B cell (primary cell): ENCODE data around the gene CNST. TPM values are rescaled to one million over a fixed set of nuclear protein-coding genes. Genes with fewer than 3 reads are reported as not detected.
"Not testable (repeated sequence)": the region's sequence is repeated elsewhere in the genome, so short reads cannot be mapped to it uniquely, and the experiment has no call there.

Source experiments
- ATAC-seq: fragments of 200-7000 bp; cut with Tn5 transposase; one replicate; pipeline ENCODE4 v1.10.0; 2021; ENCODE audit warnings: low read depth, mild to moderate bottlenecking, moderate number of reproducible peaks, moderate library complexity
- CTCF ChIA-PET: fragments of 350-600 bp; sonication (Branson Sonifier 250); formaldehyde crosslinking; loops from one replicate; lab custom pipeline; 2021; ENCODE audit warnings: antibody characterized with exemption, inconsistent platforms; lab: Charles Lee
- POLR2A ChIA-PET: fragments of 350-600 bp; sonication (Branson Sonifier 250); formaldehyde crosslinking; loops from one replicate; lab custom pipeline; 2021; ENCODE audit warnings: antibody characterized with exemption; lab: Charles Lee
- DNase-seq: peaks from one replicate; pipeline ENCODE4 v3.0.0; 2013
- H2AFZ ChIP-seq: 2 replicates; pipeline ENCODE4 v1.6.1; 2012; ENCODE audit warnings: mild to moderate bottlenecking, low read depth, low read length; ENCODE audit not compliant: insufficient read depth, poor library complexity, severe bottlenecking
- H3K27ac ChIP-seq, 2 donors: 1 replicate in 1 of 2; 2 replicates in 1 of 2; pipeline ENCODE4 v1.5.1; 2012 to 2013; ENCODE audit warnings: low read length in 2 of 2, mild to moderate bottlenecking in 2 of 2, moderate library complexity in 1 of 2
- H3K27me3 ChIP-seq, 4 experiments: fragments of 200-600 bp in 1 of 4; sonication (generic) in 1 of 4; replicated peaks in 1 of 4; 1 replicate in 2 of 4; 2 replicates in 2 of 4; pipeline versions ENCODE4 v1.6.1 to v1.7.0; 2013 to 2016; ENCODE audit warnings: low read length in 3 of 4, mild to moderate bottlenecking in 2 of 4, mixed read lengths in 1 of 4, moderate library complexity in 1 of 4; ENCODE audit not compliant: insufficient read depth in 4 of 4, control insufficient read depth in 3 of 4; ENCODE audit errors: control extremely low read depth in 1 of 4
- H3K36me3 ChIP-seq, 2 experiments: replicated peaks in 1 of 2; 1 replicate in 1 of 2; 2 replicates in 1 of 2; pipeline versions ENCODE4 v1.6.1 to v1.7.1; 2013; ENCODE audit warnings: low read length in 1 of 2; ENCODE audit not compliant: insufficient read depth in 2 of 2, control insufficient read depth in 1 of 2; ENCODE audit errors: control extremely low read depth in 1 of 2, extremely low read depth in 1 of 2
- H3K4me1 ChIP-seq, 2 donors: fragments of 200-600 bp in 1 of 2; sonication (generic) in 1 of 2; 1 replicate in 1 of 2; 2 replicates in 1 of 2; pipeline versions ENCODE4 v1.5.1 to v1.6.1; 2013 to 2017; ENCODE audit warnings: low read length in 2 of 2; ENCODE audit not compliant: control insufficient read depth in 2 of 2, insufficient read depth in 2 of 2
- H3K4me2 ChIP-seq: replicated peaks from 2 replicates; pipeline ENCODE3; 2012; ENCODE audit warnings: mild to moderate bottlenecking, low read depth, low read length; ENCODE audit not compliant: poor library complexity, severe bottlenecking
- H3K4me3 ChIP-seq, 5 experiments: fragments of 200-600 bp in 1 of 5; sonication (generic) in 1 of 5; 1 replicate in 3 of 5; 2 replicates in 2 of 5; pipeline versions ENCODE4 v1.5.1 to v1.7.0; 2011 to 2016; ENCODE audit warnings: low read length in 4 of 5, mild to moderate bottlenecking in 4 of 5, low read depth in 2 of 5, control low read depth in 1 of 5, moderate library complexity in 1 of 5; ENCODE audit not compliant: insufficient read depth in 1 of 5; ENCODE audit errors: control extremely low read depth in 1 of 5, extremely low read depth in 1 of 5
- H3K79me2 ChIP-seq: fragments of 200-600 bp; sonication (generic); one replicate; pipeline ENCODE4 v1.6.0; 2016; ENCODE audit warnings: low read length; ENCODE audit not compliant: control insufficient read depth, insufficient read depth
- H3K9ac ChIP-seq: fragments of 200-600 bp; sonication (generic); 2 replicates; pipeline ENCODE4 v1.6.1; 2017; ENCODE audit warnings: mild to moderate bottlenecking, low read length, moderate library complexity
- H3K9me3 ChIP-seq, 3 donors: one replicate each; pipeline versions ENCODE4 v1.6.1 to v1.7.1; 2013; ENCODE audit warnings: low read length in 2 of 3; ENCODE audit not compliant: control insufficient read depth in 2 of 3, insufficient read depth in 1 of 3; ENCODE audit errors: control extremely low read depth in 1 of 3
- H4K20me1 ChIP-seq: 2 replicates; pipeline ENCODE4 v1.6.0; 2012; ENCODE audit warnings: mild to moderate bottlenecking, low read length; ENCODE audit not compliant: insufficient read depth, control insufficient read depth, poor library complexity, severe bottlenecking
- H3K27ac Mint-ChIP-seq: one replicate; pipeline ENCODE4 v1.8.0; 2021; ENCODE audit warnings: mixed read lengths
- H3K27me3 Mint-ChIP-seq: one replicate; pipeline ENCODE4 v1.8.0; 2021; ENCODE audit warnings: mixed read lengths
- H3K4me1 Mint-ChIP-seq: one replicate; pipeline ENCODE4 v1.8.0; 2021; ENCODE audit warnings: mixed read lengths
- H3K4me3 Mint-ChIP-seq: one replicate; pipeline ENCODE4 v1.8.0; 2021; ENCODE audit warnings: mixed read lengths
- H3K9me3 Mint-ChIP-seq: one replicate; pipeline ENCODE4 v1.8.0; 2022; ENCODE audit warnings: mixed read lengths; ENCODE audit not compliant: insufficient read depth
- CTCF ChIP-seq: fragments of 200-600 bp; IDR thresholded peaks from one replicate; pipeline ENCODE4 v1.8.0; 2022; ENCODE audit warnings: antibody characterized with exemption, mild to moderate bottlenecking
- EZH2 ChIP-seq: IDR thresholded peaks from 2 replicates; pipeline ENCODE4 v1.6.1; 2012; ENCODE audit warnings: borderline replicate concordance, low read depth, mild to moderate bottlenecking, moderate library complexity, low read length; ENCODE audit not compliant: insufficient read depth, poor library complexity, severe bottlenecking
- WGBS: methylation state at CpG from one replicate; pipeline ENCODE4 v1.1.5; 2013; ENCODE audit warnings: missing lambda C conversion rate; ENCODE audit not compliant: insufficient coverage; 5-methylcytosine and 5-hydroxymethylcytosine counted together
- intact Hi-C: fragments of 100-400 bp; cut with micrococcal nuclease; formaldehyde crosslinking; loops from one replicate; pipeline ENCODE4 v1.10.0; 2022
- polyA plus RNA-seq: library from polyadenylated mRNA; depleted of rRNA; stranded (reverse); fragments of >200 nt; gene quantifications from 2 replicates; pipeline ENCODE4 v1.2.3, GENCODE V29; 2012
- total RNA-seq, 2 donors: library from RNA; stranded (reverse); fragments of 120-200 nt in 1 of 2; gene quantifications; 1 replicate in 1 of 2; 2 replicates in 1 of 2; pipeline versions ENCODE4 v1.2.3 to v1.2.4, GENCODE V29; 2013 to 2022

Gene CNST
- total and polyA plus RNA-seq, 2 donors (not counting 1 experiment from before 2014, with no cell fraction given) = 26.9 to 54.0 TPM

- Histone ChIP-seq H3K9ac (no peak overlapping the region), H3K27me3 (no peaks in the 10 kb centered on the region), H2AFZ (no peak overlapping the region), H3K4me2 (no peak overlapping the region), H3K9me3 (peaks cover 0 to 3% (median 0%) of the 10 kb centered on the region in 3 donors), H3K36me3 (peaks cover 8% of the 10 kb centered on the region in 2 experiments), H3K4me1 (no peaks in the 10 kb centered on the region), H4K20me1 (peaks cover 95% of the 10 kb centered on the region), H3K79me2 (peaks cover 95% of the 10 kb centered on the region), H3K27ac (no peak overlapping the region), H3K4me3 (no peak overlapping the region)
- Mint-ChIP-seq H3K4me3 (no peak overlapping the region), H3K27ac (peak overlapping the region; percentile 4), H3K4me1 (peaks cover 46% of the 10 kb centered on the region), H3K9me3 (no peaks in the 10 kb centered on the region), H3K27me3 (no peaks in the 10 kb centered on the region)
- WGBS = 100% methylated on average over 2 of the region's 2 CpGs
- CTCF ChIA-PET = interaction anchor here (1.2 kb wide), 1 partner anchor 67 kb away, joined by 3 read pairs; no protein-coding TSS in a partner anchor
- TF ChIP-seq CTCF = no peak
- no peak for TF ChIP-seq EZH2
- DNase-seq (no peak), ATAC-seq (no peak)
- POLR2A ChIA-PET = no interaction called here
- intact Hi-C loops = no loop called here
Measured at GRCh38 chr1:246600579-246600978, 34.3 kb downstream of the CNST start.

DNA sequence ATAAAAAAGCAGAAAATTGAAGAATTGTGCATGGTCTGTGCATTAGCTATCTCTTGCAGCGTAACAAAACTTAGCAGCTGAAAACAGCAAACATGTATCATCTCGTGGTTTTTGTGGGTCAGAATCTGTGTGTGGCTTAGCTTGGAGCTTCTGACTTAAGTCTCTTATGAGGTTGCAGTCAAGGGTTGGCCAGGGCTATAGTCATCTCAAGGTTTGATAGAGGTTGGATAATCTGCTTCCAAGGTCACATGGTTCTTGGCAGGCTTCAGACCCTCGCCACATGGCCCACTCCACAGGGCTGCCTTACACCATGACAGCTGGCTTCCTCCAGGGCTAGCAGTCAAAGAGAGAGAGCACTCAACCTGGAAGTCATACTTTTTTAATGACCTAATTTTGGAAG lies 35.9 kb downstream of the CNST start:
- Histone ChIP-seq H3K4me1 (no peaks in the 10 kb centered on the region), H2AFZ (no peak overlapping the region), H3K36me3 (peaks cover 2 to 8% of the 10 kb centered on the region in 2 experiments), H4K20me1 (peaks cover 80% of the 10 kb centered on the region), H3K27me3 (no peaks in the 10 kb centered on the region), H3K9me3 (peaks cover 0 to 3% (median 0%) of the 10 kb centered on the region in 3 donors), H3K4me3 (no peak overlapping the region), H3K9ac (no peak overlapping the region), H3K4me2 (no peak overlapping the region), H3K79me2 (peaks cover 83% of the 10 kb centered on the region), H3K27ac (peak overlapping the region in 1 of 2 donors; percentile 14)
- Mint-ChIP-seq H3K4me1 (peaks cover 36% of the 10 kb centered on the region), H3K4me3 (no peak overlapping the region), H3K27me3 (no peaks in the 10 kb centered on the region), H3K9me3 (no peaks in the 10 kb centered on the region), H3K27ac (no peak overlapping the region)
- ChIA-PET CTCF (no interaction called here), POLR2A (no interaction called here)
- ATAC-seq (no peak), DNase-seq (no peak)
- WGBS = 78% methylated on average over 1 of the region's 3 CpGs
- intact Hi-C loops = no loop called here
- TF ChIP-seq EZH2 = no peak
- TF ChIP-seq CTCF = no peak

- H3K4me3 ChIP-seq, H3K9me3 Mint-ChIP-seq, H3K27ac Mint-ChIP-seq, H3K27me3 ChIP-seq, H3K4me2 ChIP-seq, H3K4me3 Mint-ChIP-seq, CTCF ChIA-PET, DNase-seq, H3K27me3 Mint-ChIP-seq, ATAC-seq, intact Hi-C loops, H3K4me1 ChIP-seq, H3K9ac ChIP-seq, H3K9me3 ChIP-seq, POLR2A ChIA-PET, H3K27ac ChIP-seq, H2AFZ ChIP-seq: not testable (repeated sequence)
- H3K79me2 ChIP-seq = peaks cover 83% of the 10 kb centered on the region
- H3K36me3 ChIP-seq = peaks cover 0 to 14% of the 10 kb centered on the region in 2 experiments
- H4K20me1 ChIP-seq = peaks cover 79% of the 10 kb centered on the region
- whole genome bisulfite sequencing = 97% methylated on average over 19 of the region's 19 CpGs
- peaks cover 41% of the 10 kb centered on the region for H3K4me1 Mint-ChIP-seq
Measured at GRCh38 chr1:246605231-246605630, 39.0 kb downstream of the CNST start.
